Measurements from ENCODE around the gene CDC42EP3.
A peak's percentile ranks its signal among the peaks of the same experiment; 100 is the strongest.

DNA sequence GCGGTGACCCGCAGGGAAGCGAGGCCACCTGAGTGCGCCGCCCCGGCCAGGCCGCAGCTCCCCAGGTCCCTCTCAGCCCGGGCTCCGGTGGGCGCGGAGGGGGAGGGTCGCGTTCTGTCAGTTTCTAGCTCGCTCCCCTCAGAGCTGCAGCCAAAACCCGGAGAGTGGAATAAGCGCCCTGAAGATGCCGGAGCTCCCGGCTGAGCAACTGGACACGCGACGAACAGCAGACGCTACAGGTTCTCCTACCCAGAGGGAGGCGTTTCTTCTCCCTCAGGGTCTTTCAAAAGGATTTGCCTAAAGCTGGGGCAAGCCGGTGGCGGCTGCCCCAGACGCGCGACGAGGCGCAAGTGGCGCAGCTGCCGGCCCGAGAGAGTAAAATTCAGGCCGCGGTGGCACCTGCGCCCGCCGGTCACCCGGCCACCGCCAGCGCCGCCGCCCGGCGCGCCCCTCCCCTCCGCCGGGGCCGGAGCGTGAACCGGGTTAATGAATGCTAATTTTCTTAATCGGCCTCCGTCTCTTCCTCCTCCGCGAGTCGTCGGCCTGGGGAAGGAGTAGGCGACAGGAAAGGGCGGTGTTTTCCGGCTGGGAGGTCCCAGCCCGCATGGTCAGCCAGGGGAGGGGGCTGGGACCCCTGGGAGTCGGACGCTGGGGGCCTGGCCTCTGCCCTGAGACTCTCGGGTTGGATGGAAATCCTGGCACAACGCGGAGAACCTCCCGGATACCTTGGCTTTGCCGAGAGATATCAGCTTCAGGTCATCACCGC is 845 bp upstream of the CDC42EP3 start:
- TF ChIP-seq SMC3 (IDR thresholded peaks at IDR 0.05) = peak; percentile 14; the same call in 2 of the 3 replicates
- TF ChIP-seq EP300 (IDR thresholded peaks at IDR 0.05) = no peak
- no peak for TF ChIP-seq ZFP36 (IDR thresholded peaks at IDR 0.05; ENCODE audit: borderline replicate concordance, partially characterized antibody)
- TF ChIP-seq MYC (IDR thresholded peaks at IDR 0.05; ENCODE audit: borderline replicate concordance, low read length) = peak; percentile 43; the same call in 1 of the 2 replicates
- peak; percentile 1; the same call in 1 of the 2 replicates for TF ChIP-seq GATA3 (IDR thresholded peaks at IDR 0.05; ENCODE audit: borderline replicate concordance)
- TF ChIP-seq, protein P1, sequence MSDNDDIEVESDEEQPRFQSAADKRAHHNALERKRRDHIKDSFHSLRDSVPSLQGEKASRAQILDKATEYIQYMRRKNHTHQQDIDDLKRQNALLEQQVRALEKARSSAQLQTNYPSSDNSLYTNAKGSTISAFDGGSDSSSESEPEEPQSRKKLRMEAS (IDR thresholded peaks at IDR 0.05) = peak; percentile 69
- TF ChIP-seq, protein P2, sequence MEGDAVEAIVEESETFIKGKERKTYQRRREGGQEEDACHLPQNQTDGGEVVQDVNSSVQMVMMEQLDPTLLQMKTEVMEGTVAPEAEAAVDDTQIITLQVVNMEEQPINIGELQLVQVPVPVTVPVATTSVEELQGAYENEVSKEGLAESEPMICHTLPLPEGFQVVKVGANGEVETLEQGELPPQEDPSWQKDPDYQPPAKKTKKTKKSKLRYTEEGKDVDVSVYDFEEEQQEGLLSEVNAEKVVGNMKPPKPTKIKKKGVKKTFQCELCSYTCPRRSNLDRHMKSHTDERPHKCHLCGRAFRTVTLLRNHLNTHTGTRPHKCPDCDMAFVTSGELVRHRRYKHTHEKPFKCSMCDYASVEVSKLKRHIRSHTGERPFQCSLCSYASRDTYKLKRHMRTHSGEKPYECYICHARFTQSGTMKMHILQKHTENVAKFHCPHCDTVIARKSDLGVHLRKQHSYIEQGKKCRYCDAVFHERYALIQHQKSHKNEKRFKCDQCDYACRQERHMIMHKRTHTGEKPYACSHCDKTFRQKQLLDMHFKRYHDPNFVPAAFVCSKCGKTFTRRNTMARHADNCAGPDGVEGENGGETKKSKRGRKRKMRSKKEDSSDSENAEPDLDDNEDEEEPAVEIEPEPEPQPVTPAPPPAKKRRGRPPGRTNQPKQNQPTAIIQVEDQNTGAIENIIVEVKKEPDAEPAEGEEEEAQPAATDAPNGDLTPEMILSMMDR (IDR thresholded peaks at IDR 0.05) = no peak
- TF ChIP-seq, protein P3, sequence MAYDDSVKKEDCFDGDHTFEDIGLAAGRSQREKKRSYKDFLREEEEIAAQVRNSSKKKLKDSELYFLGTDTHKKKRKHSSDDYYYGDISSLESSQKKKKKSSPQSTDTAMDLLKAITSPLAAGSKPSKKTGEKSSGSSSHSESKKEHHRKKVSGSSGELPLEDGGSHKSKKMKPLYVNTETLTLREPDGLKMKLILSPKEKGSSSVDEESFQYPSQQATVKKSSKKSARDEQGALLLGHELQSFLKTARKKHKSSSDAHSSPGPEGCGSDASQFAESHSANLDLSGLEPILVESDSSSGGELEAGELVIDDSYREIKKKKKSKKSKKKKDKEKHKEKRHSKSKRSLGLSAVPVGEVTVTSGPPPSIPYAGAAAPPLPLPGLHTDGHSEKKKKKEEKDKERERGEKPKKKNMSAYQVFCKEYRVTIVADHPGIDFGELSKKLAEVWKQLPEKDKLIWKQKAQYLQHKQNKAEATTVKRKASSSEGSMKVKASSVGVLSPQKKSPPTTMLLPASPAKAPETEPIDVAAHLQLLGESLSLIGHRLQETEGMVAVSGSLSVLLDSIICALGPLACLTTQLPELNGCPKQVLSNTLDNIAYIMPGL (CRISPR knock-in tag; IDR thresholded peaks at IDR 0.05; ENCODE audit: borderline replicate concordance) = no peak

All from A549 (cell line).